ENCODE measurements around the gene SOX6. TPM values are rescaled to one million over a fixed set of nuclear protein-coding genes. Genes with fewer than 3 reads are reported as not detected.

The SOX6 gene
- total RNA-seq, 2 experiments from 2014 or later = 0.13 TPM; not detected in 1

DNA sequence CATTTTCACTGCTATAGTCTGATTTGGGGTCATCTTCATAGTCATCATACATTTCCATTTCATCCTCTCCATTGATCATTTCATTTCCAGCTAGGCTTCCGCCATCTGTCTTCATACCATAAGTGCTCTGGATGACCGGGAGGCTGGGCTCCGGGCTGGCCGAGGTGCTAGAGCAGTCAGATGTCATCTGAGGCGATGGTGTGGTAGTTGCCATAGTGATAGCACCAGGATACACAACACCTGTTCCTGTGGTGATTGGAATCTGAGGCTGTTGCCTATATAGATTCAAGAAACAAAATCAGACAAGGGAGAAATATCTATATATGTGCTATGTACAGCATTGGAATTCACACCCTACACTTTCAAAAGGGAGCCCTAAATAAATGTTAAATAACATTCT, 383.5 kb downstream of the SOX6 start:
- no peaks in the 10 kb centered on the region for H3K4me1 ChIP-seq (ENCODE audit: insufficient read depth, low read length, poor library complexity, severe bottlenecking)
- POLR2A ChIA-PET = no interaction called here

GRCh38 chr11:15971215-15971546, 385.2 kb downstream of the SOX6 start:
- Histone ChIP-seq H3K4me3 (ENCODE audit: low read depth, low read length, poor library complexity, severe bottlenecking) (no peak overlapping the region), H4K20me1 (ENCODE audit: insufficient read depth, low read length) (no peaks in the 10 kb centered on the region), H3K9me3 (ENCODE audit: low read length) (no peaks in the 10 kb centered on the region), H3K27ac (ENCODE audit: low read depth, low read length, poor library complexity, severe bottlenecking) (no peak overlapping the region), H3K4me1 (ENCODE audit: insufficient read depth, low read length, poor library complexity, severe bottlenecking) (no peaks in the 10 kb centered on the region), H2AFZ (ENCODE audit: low read length) (no peak overlapping the region), H3K9me2 (ENCODE audit: insufficient read depth, low read length) (no peaks in the 10 kb centered on the region), H3K36me3 (ENCODE audit: insufficient read depth, low read length) (no peaks in the 10 kb centered on the region), H3K79me2 (ENCODE audit: insufficient read depth, low read depth, low read length) (no peaks in the 10 kb centered on the region), H3K4me2 (ENCODE audit: low read length) (no peak overlapping the region)
- BruUV-seq (replicated peaks) = no TSS peak
- DNase-seq (ENCODE audit: low spot score) = no peak
- ChIA-PET CTCF (ENCODE audit: unreplicated experiment) (no interaction called here), POLR2A (no interaction called here)
- TF ChIP-seq EZH2phosphoT487 (IDR thresholded peaks at IDR 0.05; ENCODE audit: borderline replicate concordance, low read depth, low read length) (no peak), CTCF (conservative IDR thresholded peaks at IDR 0.05; ENCODE audit: low read length) (no peak)
- intact Hi-C loops (cut with micrococcal nuclease; ENCODE audit: unreplicated experiment) = no loop called here

More for the DNA sequence above, 383.5 kb downstream of the SOX6 start:
- H3K79me2 ChIP-seq (ENCODE audit: insufficient read depth, low read depth, low read length) = no peaks in the 10 kb centered on the region
- H3K4me3 ChIP-seq (ENCODE audit: low read depth, low read length, poor library complexity, severe bottlenecking) = no peak overlapping the region
- intact Hi-C loops (cut with micrococcal nuclease; ENCODE audit: unreplicated experiment) = no loop called here
- CTCF ChIA-PET (ENCODE audit: unreplicated experiment) = no interaction called here
- no peak overlapping the region for H2AFZ ChIP-seq (ENCODE audit: low read length)
- no peak for DNase-seq (ENCODE audit: low spot score)
- no peaks in the 10 kb centered on the region for H4K20me1 ChIP-seq (ENCODE audit: insufficient read depth, low read length)
- TF ChIP-seq CTCF (conservative IDR thresholded peaks at IDR 0.05; ENCODE audit: low read length) (no peak), EZH2phosphoT487 (IDR thresholded peaks at IDR 0.05; ENCODE audit: borderline replicate concordance, low read depth, low read length) (no peak)
- no peaks in the 10 kb centered on the region for H3K9me2 ChIP-seq (ENCODE audit: insufficient read depth, low read length)
- H3K27ac ChIP-seq (ENCODE audit: low read depth, low read length, poor library complexity, severe bottlenecking) = no peak overlapping the region
- no peak overlapping the region for H3K4me2 ChIP-seq (ENCODE audit: low read length)
- H3K36me3 ChIP-seq (ENCODE audit: insufficient read depth, low read length) = no peaks in the 10 kb centered on the region
- BruUV-seq (replicated peaks) = no TSS peak
- H3K9me3 ChIP-seq (ENCODE audit: low read length) = no peaks in the 10 kb centered on the region

GRCh38 chr11:15970506-15971214, 385.7 kb downstream of the SOX6 start:
- DNase-seq (ENCODE audit: low spot score) = no peak
- Histone ChIP-seq H4K20me1 (ENCODE audit: insufficient read depth, low read length) (no peaks in the 10 kb centered on the region), H3K27ac (ENCODE audit: low read depth, low read length, poor library complexity, severe bottlenecking) (no peak overlapping the region), H3K9me2 (ENCODE audit: insufficient read depth, low read length) (no peaks in the 10 kb centered on the region), H3K79me2 (ENCODE audit: insufficient read depth, low read depth, low read length) (no peaks in the 10 kb centered on the region), H2AFZ (ENCODE audit: low read length) (no peak overlapping the region), H3K9me3 (ENCODE audit: low read length) (no peaks in the 10 kb centered on the region), H3K4me1 (ENCODE audit: insufficient read depth, low read length, poor library complexity, severe bottlenecking) (no peaks in the 10 kb centered on the region), H3K36me3 (ENCODE audit: insufficient read depth, low read length) (no peaks in the 10 kb centered on the region), H3K4me2 (ENCODE audit: low read length) (no peak overlapping the region), H3K4me3 (ENCODE audit: low read depth, low read length, poor library complexity, severe bottlenecking) (no peak overlapping the region)
- intact Hi-C loops (cut with micrococcal nuclease; ENCODE audit: unreplicated experiment) = no loop called here
- ChIA-PET CTCF (ENCODE audit: unreplicated experiment) (no interaction called here), POLR2A (interaction anchor here (0.6 kb wide), 1 partner anchor 706 kb away, joined by 3 read pairs; no protein-coding TSS in a partner anchor)
- TF ChIP-seq CTCF (conservative IDR thresholded peaks at IDR 0.05; ENCODE audit: low read length) = no peak
- no peak for TF ChIP-seq EZH2phosphoT487 (IDR thresholded peaks at IDR 0.05; ENCODE audit: borderline replicate concordance, low read depth, low read length)
- no TSS peak for BruUV-seq (replicated peaks)

All from OCI-LY7 (cell line).